ENCODE results near the gene GJD4. TPM values are rescaled to one million over a fixed set of nuclear protein-coding genes. Genes with fewer than 3 reads are reported as not detected.
A peak's percentile ranks its signal among the peaks of the same experiment; 100 is the strongest.

The GJD4 gene
- total RNA-seq, 1 donor from 2014 or later: not detected

DNA sequence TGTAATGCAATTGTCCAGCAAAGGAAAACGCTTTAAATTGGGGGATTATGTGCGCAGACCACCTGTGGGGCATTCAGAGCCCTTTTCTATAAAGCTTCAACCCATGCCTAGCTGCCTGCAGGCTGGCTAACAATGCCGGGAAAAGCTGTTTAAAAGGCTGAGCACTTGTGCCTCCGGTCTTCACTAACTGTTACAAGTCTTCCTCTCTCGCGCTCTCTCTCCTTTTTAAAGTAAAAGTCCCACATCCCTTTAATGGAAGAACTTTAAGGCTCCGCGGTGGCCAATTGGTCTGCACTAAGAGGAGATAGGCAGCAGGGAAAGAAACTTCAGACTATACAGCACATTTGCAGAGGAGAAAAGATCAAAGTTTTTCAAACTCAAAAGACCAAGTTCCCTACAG, 32.3 kb downstream of the GJD4 start:
- H3K27me3 ChIP-seq (ENCODE audit: control insufficient read depth, insufficient read depth, low read length): no peaks in the 10 kb centered on the region
- TF ChIP-seq, protein P1, sequence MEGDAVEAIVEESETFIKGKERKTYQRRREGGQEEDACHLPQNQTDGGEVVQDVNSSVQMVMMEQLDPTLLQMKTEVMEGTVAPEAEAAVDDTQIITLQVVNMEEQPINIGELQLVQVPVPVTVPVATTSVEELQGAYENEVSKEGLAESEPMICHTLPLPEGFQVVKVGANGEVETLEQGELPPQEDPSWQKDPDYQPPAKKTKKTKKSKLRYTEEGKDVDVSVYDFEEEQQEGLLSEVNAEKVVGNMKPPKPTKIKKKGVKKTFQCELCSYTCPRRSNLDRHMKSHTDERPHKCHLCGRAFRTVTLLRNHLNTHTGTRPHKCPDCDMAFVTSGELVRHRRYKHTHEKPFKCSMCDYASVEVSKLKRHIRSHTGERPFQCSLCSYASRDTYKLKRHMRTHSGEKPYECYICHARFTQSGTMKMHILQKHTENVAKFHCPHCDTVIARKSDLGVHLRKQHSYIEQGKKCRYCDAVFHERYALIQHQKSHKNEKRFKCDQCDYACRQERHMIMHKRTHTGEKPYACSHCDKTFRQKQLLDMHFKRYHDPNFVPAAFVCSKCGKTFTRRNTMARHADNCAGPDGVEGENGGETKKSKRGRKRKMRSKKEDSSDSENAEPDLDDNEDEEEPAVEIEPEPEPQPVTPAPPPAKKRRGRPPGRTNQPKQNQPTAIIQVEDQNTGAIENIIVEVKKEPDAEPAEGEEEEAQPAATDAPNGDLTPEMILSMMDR (IDR thresholded peaks at IDR 0.05; ENCODE audit: insufficient read depth, low read length, severe bottlenecking): no peak
- DNase-seq (ENCODE audit: low read depth) (no peak), FAIRE-seq (no peak)
- no peaks in the 10 kb centered on the region for H3K36me3 ChIP-seq (ENCODE audit: control insufficient read depth, insufficient read depth, low read length)
- H3K4me3 ChIP-seq (ENCODE audit: low read depth, low read length): no peak overlapping the region

DNA sequence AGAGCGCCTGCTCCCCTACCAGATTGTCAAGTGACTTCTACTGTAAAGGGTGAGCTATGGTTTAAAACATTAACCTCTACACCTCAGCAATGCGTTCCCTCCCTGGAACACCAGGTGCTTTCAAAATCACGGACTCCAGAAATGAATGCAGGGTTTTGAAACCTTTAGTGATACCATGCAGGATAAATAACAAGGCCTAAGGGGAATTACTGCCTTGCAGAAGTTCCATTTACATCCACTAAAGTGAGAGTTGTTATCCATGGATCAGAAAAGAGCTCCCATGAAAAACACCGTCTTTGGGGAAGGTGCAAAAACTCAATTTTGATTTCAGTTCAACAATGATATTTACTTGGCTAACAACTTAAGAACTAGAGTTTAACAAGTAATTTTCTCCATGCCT, 33.0 kb downstream of the GJD4 start:
- DNase-seq (ENCODE audit: low read depth) (no peak), FAIRE-seq (no peak)
- no peak overlapping the region for H3K4me3 ChIP-seq (ENCODE audit: low read depth, low read length)
- TF ChIP-seq, protein P1 (IDR thresholded peaks at IDR 0.05; ENCODE audit: insufficient read depth, low read length, severe bottlenecking): no peak
- H3K36me3 ChIP-seq (ENCODE audit: control insufficient read depth, insufficient read depth, low read length): no peaks in the 10 kb centered on the region
- no peaks in the 10 kb centered on the region for H3K27me3 ChIP-seq (ENCODE audit: control insufficient read depth, insufficient read depth, low read length)

DNA sequence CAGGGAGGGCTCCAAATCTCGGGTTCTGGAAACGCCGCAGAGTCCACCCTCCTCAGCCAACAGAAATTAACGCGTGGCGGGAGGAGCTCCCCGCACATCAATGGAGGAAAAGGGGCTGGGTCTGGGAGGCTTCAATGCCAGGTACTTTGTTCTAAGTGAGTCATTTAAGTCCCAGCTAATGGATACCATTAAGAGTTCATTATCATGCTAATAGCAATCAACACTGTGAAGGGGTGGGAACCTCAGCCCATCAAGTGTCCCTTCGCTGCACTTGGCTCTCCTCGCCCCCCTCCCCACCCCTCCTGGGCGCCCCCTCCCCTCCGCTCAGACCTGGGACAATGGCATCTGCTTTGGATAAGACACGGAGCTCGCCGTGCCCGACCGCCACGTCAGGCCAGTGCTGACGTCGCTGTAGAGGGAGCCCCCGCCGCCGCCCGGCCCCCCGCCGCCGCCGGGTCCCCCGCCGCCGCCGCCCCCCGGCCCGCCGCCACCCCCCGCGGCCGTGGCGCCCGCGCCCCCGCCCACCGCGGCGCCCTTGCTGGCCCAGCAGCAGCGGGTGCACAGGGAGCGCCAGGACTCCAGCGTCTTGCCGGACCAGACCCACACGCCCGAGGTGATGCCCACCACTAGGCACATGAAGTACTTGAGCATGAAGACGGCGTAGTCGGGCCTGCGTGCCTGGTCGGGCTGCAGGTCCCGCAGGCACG, 34.0 kb downstream of the GJD4 start:
- no peak for FAIRE-seq

DNA sequence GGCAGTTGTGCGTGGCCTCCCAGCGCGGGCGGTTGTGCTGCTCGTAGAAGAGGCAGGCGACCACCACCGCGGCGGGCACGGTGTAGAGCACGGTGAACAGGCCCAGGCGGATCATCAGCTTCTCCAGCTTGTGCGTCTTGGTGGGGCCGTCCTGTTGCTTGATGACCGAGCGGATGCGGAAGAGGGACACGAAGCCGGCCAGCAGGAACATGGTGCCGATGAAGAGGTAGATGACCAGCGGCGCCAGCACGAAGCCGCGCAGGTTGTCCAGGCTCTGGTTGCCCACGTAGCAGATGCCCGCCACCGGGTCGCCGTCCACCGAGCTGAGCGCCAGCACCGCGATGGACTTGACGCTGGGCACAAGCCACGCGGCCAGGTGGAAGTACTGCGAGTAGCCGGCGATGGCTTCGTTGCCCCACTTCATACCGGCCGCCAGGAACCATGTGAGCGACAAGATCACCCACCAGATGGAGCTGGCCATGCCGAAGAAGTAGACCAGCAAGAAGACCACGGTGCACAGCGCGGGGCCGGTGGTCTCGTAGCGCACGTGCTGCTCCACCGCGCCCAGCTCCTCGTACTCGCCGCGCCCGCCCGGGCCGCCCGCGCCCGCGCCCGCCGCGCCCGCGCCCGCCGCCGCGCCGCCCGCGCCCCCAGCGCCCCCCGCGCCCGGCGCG, 34.7 kb downstream of the GJD4 start:
- Histone ChIP-seq H3K27me3 (ENCODE audit: control insufficient read depth, insufficient read depth, low read length) (no peaks in the 10 kb centered on the region), H3K36me3 (ENCODE audit: control insufficient read depth, insufficient read depth, low read length) (no peaks in the 10 kb centered on the region), H3K4me3 (ENCODE audit: low read depth, low read length) (peak overlapping the region; percentile 45)
- FAIRE-seq (no peak), DNase-seq (ENCODE audit: low read depth) (no peak)
- TF ChIP-seq, protein P1 (IDR thresholded peaks at IDR 0.05; ENCODE audit: insufficient read depth, low read length, severe bottlenecking): peak; percentile 35

More for the DNA sequence above, 34.0 kb downstream of the GJD4 start:
- no peak for DNase-seq (ENCODE audit: low read depth)
- H3K36me3 ChIP-seq (ENCODE audit: control insufficient read depth, insufficient read depth, low read length): no peaks in the 10 kb centered on the region
- TF ChIP-seq, protein P1 (IDR thresholded peaks at IDR 0.05; ENCODE audit: insufficient read depth, low read length, severe bottlenecking): no peak
- peak overlapping the region; percentile 45 for H3K4me3 ChIP-seq (ENCODE audit: low read depth, low read length)
- no peaks in the 10 kb centered on the region for H3K27me3 ChIP-seq (ENCODE audit: control insufficient read depth, insufficient read depth, low read length)

DNA sequence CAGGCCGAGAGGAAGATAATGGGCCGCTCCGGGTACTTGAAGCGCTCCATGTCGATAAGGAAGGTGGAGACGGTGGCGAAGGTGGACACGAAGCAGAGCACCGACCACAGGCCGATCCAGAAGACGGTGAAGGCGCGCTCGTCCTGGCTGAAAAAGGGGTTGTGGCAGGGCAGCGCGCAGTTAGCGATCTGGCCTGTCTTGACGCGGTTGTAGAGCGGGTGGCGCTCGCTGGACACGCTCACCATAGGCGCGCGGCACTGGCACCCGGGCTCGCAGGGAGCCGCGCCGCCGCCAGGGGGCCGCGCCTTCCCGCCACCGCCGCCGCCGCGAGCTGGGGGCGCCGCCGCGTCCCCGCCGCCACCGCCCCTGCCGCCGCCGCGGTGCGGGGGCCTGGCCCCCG, 35.3 kb downstream of the GJD4 start:
- no peaks in the 10 kb centered on the region for H3K36me3 ChIP-seq (ENCODE audit: control insufficient read depth, insufficient read depth, low read length)
- TF ChIP-seq, protein P1 (IDR thresholded peaks at IDR 0.05; ENCODE audit: insufficient read depth, low read length, severe bottlenecking): peak; percentile 53
- H3K27me3 ChIP-seq (ENCODE audit: control insufficient read depth, insufficient read depth, low read length): no peaks in the 10 kb centered on the region
- DNase-seq (ENCODE audit: low read depth) (peak; percentile 31), FAIRE-seq (no peak)
- peak overlapping the region; percentile 45 for H3K4me3 ChIP-seq (ENCODE audit: low read depth, low read length)

Data from bronchial epithelial cell (primary cell).